GM18511 (cell line): Measurements from ENCODE around the gene TLL1.

Experiments used
- ATAC-seq: cut with Tn5 transposase; IDR thresholded peaks from one replicate; pipeline ENCODE4 v1.9.1; 2021; ENCODE audit warnings: mild to moderate bottlenecking, moderate library complexity; ENCODE audit not compliant: unreplicated experiment

Gene TLL1

GRCh38 chr4:165872461-165873297, at the start of gene TLL1:
TLL1 (plus strand) TSS chr4:165873237; CDS start chr4:165873905, 668 bp downstream.
- ATAC-seq, result no peak

DNA sequence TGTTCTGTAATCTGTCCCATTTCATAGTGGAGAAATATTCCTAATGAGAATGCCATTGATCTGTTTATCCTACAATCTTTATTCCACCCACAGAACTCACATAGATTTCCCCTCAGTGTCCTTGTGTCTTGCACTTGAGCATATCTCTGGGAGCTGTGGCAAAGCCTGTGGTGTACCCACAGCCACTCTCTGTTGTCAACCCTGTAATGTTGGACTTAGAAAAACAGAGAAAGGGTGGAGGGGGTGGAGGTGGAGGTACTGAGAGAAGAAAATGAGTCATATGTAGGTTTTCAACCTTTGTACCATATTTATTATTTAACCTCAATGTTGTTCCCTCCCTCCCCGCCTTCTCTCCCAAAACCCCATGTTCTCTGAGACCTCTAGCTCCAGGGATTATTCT, 46.9 kb upstream of the TLL1 start:
- no peak for ATAC-seq

GRCh38 chr4:165827018-165827417, 46.0 kb upstream of the TLL1 start:
- no peak for ATAC-seq

DNA sequence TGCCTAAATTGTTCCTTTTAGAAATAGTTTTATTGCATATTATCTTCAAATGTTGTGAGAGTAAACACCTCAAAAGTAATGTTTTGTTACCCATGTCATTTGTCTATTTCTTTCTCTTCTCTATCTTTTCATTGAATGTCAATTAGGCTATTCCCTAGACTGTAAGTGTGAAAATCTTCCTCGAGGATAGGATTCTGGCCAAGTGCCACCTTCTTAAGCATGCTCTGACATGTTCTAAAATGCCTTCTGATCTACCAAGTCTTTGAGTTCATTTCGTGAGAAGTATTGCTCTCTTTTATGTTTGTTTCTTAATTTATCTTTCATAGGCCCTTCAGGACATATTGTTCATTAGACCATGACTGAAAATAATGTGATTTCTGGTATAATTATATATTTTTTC, 44.1 kb upstream of the TLL1 start:
- ATAC-seq, result no peak

DNA sequence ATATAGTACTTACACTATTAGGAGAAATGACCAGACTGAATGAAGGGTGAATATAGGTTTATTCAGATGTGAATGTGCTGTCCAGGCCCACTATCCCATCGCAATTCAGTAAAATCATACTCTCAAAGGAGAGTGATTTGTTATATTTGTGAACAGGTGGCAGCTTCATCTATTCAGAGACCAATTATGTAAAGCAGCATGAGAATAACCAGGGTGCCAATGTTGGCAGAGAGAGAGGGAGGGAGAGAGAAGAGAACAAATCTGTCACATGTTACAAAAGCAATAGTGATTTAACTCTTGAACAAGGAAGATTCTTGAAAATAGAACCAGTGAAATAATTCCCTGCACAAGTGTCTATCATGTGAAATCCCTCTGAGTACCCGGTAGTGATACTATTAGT, 38.9 kb upstream of the TLL1 start:
- no peak for ATAC-seq

- ATAC-seq, result no peak
These were observed 34.5 kb upstream of the TLL1 start for GRCh38 chr4:165838575-165838974.

GRCh38 chr4:165839615-165840333, 33.3 kb upstream of the TLL1 start:
- no peak for ATAC-seq

- ATAC-seq, result no peak
These were observed 30.4 kb upstream of the TLL1 start for GRCh38 chr4:165842684-165843083.

DNA sequence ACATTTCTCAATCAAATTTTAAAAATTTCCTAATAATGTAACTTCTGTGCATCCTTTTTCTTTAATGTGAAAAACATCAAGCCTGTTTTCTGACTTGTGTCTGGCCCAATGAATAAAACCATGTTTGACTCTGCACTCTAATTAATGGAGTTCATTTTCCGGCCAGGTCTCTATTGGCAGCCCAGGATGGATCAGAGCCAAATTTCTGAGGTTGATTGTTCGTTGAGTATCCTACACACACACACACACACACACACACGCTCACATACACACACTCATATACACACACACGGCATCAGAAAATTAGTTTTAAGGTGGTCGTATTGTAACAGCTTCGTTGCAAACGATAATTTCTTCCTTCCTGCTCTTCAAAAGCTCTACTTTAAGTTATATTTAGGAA, 28.9 kb upstream of the TLL1 start:
- ATAC-seq, result no peak

DNA sequence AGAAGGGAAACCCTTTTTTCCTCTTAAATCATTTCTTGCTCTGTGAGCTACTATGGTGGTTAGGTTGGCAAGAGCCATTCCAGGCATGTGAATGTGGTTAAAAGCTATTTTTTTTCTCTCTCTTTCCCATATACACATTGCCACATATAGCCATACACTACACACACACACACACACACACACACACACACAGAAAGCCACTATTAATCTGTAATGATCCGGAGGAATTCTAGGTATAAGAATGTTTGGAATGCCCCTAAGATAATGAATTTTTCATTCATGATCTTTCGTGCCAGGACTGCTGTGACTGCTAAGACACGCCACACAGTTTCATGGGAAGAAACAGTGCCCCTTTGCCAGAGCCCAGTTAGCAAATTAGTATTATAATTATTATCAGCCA, 21.8 kb upstream of the TLL1 start:
- no peak for ATAC-seq

GRCh38 chr4:165855191-165855590, 17.8 kb upstream of the TLL1 start:
- no peak for ATAC-seq

GRCh38 chr4:165861363-165861762, 11.7 kb upstream of the TLL1 start:
- ATAC-seq, result no peak

GRCh38 chr4:165864271-165864670, 8.8 kb upstream of the TLL1 start:
- no peak for ATAC-seq

- ATAC-seq, result no peak
These were observed 6.9 kb upstream of the TLL1 start for GRCh38 chr4:165866019-165866650.

DNA sequence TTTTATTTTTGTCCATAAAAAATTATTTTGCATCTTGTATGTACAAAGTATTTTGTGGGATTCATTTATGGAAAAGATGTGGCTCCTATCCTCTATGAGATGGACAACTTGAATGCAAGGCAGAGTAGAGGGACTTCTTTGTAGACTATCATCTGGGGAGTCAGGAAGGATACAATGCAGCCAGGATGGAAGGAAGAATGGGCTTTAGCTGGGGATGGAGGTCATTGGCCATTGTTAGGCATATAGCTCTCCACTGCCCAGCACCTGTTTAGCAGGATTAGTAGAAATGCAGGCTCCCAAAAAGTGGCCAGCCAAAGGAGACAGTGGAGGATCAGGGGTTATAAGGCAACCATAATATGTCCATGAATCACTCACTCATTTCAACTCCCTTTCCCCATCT, 5.1 kb upstream of the TLL1 start:
- no peak for ATAC-seq

DNA sequence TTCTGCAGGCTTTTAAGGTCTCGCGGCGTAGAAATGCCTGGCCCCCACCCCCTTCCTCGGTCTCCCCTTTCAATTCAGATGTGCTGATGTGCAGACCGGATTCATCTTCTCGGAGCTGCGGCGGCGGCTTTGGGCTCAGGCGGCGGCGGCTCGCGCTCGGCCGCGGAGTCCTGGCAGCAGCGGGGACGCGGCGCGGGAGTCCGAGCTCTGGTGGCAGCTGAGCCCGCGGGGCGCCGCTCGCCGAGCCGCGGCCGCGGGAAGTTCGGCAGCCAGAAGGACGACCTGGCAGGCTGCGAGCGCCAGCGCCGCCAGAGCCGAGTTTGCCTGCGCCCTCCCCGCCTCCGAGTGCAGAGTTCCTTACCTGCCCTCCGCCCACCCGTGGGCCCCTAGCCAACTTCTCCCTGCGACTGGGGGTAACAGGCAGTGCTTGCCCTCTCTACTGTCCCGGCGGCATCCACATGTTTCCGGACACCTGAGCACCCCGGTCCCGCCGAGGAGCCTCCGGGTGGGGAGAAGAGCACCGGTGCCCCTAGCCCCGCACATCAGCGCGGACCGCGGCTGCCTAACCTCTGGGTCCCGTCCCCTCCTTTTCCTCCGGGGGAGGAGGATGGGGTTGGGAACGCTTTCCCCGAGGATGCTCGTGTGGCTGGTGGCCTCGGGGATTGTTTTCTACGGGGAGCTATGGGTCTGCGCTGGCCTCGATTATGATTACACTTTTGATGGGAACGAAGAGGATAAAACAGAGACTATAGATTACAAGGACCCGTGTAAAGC, 448 bp downstream of the TLL1 start:
- ATAC-seq, result no peak

- no peak for ATAC-seq
These were observed 1.2 kb downstream of the TLL1 start for GRCh38 chr4:165874072-165874790.

- ATAC-seq, result no peak
These were observed 1.8 kb downstream of the TLL1 start for GRCh38 chr4:165874791-165875371.

DNA sequence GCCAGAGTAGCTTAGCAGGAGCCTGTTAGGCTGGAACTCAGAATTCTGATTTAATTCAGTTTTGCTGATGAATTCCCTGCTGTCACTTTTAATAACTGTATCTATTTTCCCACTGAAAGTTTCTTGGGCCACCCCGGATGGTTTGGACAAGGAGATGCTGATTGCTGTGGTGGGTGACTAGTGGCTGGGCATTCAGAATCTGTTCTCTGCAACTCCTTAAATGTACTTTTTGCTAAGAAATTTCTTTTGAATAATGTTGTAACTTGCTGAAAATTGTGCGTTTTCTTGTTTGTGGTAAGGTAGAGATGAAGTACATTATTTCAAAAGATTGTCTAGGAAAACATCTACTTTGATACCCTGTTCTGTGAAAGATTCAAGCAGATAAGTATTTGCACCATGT, 2.4 kb downstream of the TLL1 start:
- no peak for ATAC-seq

- ATAC-seq, result no peak
These were observed 4.2 kb downstream of the TLL1 start for GRCh38 chr4:165877286-165877685.
